Measurements from ENCODE around the gene YBX2.
A peak's percentile ranks its signal among the peaks of the same experiment; 100 is the strongest.

The YBX2 gene

DNA sequence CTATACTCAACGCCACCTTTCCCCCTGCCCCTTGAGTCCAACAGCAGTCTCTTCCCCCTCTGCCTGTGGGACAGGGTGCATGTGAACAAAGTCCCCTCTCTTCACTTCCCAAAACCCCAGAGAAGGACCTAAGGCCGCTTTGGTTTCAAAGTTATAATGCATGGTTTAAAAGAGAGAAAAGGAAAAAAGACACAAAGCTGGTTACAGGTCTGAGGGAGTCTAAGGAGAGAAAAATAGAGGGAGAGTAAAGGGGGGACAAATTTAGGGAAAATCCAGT is 51.0 kb downstream of the YBX2 start:
- no peak for DNase-seq (ENCODE audit: low spot score)

DNA sequence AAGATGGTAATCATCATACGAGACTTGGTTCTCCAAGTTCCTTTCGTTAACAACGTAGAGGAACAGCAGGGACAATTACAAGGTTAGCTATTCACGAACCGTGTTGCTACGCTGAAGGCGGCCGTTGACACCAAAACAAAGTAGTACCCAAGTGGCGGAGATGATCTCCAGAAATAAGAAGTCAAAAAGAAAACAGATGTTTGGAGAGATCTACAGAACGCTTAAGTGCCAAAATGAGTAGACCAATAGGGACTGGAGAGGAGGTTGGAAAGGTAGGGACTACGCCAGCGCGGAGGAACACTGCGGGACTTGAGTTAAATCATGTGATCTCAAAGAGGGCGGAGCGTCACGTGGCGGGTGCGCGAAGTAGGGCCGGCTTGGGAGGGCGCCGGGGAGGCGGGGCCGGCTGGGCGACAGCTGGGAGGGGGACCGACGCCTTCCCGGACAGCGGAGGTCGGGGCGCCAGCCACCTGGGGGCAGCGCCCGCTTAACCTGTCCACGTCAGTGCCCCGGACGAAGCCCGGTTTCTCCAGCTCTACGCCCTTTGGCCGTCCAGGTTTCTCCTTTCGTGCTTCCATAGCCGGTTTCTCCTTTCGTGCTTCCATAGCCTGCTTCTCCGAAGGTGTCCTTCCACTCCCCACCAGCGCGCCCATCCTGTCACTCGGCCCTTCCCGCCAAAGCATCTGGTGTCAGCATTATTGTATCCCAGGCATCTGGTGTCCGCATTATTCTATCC is 51.6 kb downstream of the YBX2 start:
- DNase-seq (ENCODE audit: low spot score): peak; percentile 95

DNA sequence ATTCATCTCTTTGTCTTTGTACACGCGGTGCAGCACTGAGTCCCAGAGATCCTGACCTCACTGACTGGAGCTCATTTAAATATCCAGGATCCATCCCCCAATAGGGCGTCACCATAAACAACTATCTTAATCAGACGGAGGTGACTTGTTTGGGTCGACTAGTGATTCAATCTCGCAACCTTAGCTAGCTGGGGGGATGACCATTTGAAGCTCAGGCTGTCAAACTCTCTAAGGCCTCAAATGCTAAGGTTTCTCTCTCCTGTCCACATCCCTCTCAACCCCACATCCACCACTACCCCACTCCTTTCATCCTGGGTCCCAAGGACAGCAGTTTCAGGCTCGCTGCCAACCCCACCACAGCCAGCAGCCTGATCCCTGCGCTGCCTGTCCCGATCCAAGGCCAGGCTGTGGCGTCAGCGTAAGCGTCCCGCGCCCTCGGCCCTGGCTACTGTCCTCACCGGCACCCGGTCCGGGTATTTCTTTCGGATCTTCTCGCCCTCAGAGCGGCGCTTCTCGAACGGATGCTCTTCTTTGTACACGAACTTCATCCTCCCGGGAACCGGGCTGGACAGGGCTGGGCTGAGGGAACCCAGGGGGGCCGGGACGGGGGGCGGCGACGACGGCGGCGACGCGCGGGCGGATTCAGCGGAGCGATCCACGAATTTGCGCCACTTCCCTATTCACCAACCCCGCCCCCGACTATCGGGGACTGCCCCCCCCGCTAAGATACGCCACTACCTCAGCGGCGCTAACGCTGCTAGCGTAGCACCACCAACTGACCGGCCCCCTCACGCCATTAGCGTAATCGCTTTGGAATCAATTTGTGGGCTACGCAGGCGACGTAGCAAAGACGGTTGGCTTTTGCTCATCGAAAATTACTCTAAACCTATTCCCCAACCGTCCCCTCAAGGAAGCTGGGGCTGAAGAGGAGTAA is 52.4 kb downstream of the YBX2 start, which contains the start of gene GABARAP:
Gene GABARAP (minus strand): TSS at position 667 of the 934 bp plus-strand sequence. CDS start 119 bp downstream, at position 548.
- peak; percentile 97 for DNase-seq (ENCODE audit: low spot score)

DNA sequence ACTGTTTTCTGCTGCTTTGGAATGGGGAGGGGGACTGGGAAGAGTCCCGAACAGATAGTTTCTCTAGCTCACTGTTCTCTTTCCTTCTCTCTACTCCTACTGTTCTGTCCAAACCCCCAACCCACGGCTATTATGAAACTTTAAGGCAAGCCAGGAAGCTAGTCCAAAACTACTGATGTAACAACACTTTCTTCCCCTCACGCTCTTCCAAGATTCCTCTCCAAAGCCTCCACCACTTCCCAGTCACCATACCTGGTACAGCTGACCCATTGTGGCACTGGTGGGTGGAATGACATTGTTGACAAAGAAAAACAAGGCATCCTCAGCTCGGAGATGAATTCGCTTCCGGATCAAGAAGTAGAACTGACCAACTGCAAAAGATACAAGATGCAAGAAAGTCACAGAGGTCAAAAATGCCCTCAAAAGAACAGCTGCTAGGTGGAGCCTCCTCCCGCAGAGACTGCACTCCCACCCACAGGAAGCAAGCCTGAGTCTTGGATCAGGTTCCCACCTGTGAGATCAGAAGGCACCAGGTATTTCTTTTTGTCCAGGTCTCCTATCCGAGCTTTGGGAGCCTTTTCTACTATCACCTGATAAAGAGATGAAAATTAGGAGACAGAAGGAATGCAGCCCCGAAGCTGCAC is 53.2 kb downstream of the YBX2 start:
- DNase-seq (ENCODE audit: low spot score): no peak

DNA sequence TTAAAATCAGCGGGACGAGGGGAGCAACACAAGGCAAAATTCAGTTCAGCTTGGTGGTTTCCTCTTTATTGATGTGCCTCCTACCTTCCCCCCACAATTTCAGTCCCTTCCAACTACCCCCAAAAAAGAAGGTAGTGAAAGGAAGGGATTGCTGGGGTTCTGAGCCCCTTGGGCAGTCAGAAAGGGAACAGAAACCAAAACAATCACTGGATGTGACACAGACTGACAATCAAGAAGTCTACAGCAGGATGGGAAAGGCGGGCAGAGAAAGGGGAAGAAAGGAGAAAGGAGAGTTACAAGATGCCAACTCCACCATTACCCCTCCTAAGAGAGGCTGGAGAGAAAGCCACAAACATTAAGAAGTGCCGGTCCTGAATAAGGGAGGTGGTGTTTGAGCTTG is 54.1 kb downstream of the YBX2 start:
- peak; percentile 70 for DNase-seq (ENCODE audit: low spot score)

DNA sequence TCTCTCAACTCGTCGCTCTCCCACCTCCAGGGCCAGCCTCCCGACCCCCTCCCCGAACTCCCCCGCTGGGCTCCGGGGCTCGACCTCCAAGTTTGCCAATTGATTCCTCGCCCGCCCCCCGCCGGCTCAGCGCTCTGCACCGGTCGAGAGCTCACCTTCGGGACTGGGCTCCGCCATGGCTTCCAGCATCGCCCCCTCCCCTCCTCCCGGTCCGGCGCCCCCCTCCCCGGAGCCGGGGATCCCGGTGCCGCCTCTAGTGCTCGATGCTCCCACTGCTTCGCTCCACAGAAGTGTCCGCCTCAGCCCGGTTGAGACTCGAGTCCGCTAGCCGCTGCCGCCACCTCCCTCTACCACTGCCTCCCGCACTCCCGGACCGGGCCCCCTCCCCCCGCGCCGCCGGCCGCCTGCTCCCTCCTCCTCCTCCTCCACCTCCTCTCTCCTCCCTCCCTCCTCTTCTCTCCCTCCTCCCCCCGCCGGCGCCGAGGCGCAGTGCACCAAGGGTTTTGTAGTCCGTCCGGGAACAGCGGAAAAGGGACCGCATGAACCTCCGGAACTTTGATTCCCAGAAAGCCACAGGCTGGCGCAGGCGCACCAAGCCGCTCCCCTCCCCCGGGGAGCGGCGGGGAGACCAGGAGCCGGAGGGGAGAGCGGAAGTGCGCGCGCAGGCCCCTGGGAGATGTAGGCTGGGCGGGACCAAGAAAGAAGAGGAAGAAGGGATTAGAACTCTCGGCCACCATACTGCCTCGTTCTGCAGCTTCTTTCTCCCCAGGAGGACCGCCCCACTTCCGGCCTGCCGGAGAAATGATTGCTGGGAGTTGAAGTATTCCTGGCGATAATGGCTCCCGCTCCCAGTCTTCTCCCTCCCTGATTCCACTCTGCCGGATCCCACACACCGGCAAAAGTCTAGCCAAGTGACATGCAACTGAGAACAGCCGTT is 55.1 kb downstream of the YBX2 start, which contains the start of gene PHF23:
Gene PHF23 (minus strand): TSS at position 367 of the 937 bp plus-strand sequence. CDS start 178 bp downstream, at position 189.
- peak; percentile 100 for DNase-seq (ENCODE audit: low spot score)

DNA sequence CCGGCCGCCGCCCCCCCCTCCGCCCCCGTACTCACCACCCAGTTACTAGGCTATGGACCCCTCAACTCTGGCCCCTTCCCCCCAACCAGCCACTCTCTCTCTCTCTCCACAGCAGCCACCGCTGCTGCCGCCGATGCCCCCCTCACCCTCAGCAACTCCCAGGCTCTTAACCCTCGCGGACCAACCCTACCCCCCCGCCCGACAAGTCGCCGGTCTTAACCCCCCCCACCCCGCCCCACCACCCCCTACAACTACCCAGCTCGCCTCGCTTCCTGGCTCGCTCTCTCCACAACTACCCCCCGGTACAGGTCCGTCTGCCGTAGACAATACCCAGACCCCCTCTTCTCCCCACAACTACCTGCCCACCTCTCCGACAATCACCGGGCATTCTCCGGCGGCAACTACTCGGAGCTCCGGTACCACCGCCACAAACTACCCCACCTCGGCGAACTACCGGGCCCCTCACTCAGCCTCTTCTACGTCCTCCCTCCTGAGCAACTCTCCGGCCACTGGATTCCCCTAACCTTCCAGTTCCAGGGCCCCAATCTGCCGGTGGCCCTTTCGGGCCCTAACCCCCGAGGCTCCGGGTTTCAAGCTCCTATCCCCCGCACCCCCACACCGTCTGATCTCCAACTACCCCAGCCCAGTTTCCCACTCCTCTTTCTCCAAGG is 55.9 kb downstream of the YBX2 start:
- no peak for DNase-seq (ENCODE audit: low spot score)

Measured in Ammon's horn (tissue), 1 donor.